ENCODE results near the gene SLC38A10.
"Not testable (repeated sequence)": the region's sequence is repeated elsewhere in the genome, so short reads cannot be mapped to it uniquely, and the experiment has no call there.

The SLC38A10 gene

GRCh38 chr17:81313776-81314397 lies 18.8 kb upstream of the SLC38A10 start:
- DNase-seq: no peak

GRCh38 chr17:81312624-81313325 lies 17.7 kb upstream of the SLC38A10 start:
- DNase-seq: no peak

- DNase-seq: no peak
Measured at GRCh38 chr17:81311946-81312345, 16.8 kb upstream of the SLC38A10 start.

- no peak for DNase-seq
Measured at GRCh38 chr17:81310949-81311550, 15.9 kb upstream of the SLC38A10 start.

- DNase-seq: no peak
Measured at GRCh38 chr17:81309859-81310839, 15.0 kb upstream of the SLC38A10 start.

GRCh38 chr17:81309140-81309858 lies 14.2 kb upstream of the SLC38A10 start:
- peak in 27 of 56 donors; percentile 5 to 66 (median 26) for DNase-seq

- DNase-seq: not testable (repeated sequence)
Measured at GRCh38 chr17:81308784-81309139, 13.7 kb upstream of the SLC38A10 start.

GRCh38 chr17:81307636-81308560 lies 12.8 kb upstream of the SLC38A10 start:
- no peak for DNase-seq

- DNase-seq: no peak
Measured at GRCh38 chr17:81306898-81307510, 11.9 kb upstream of the SLC38A10 start.

- DNase-seq: no peak
Measured at GRCh38 chr17:81306491-81306890, 11.4 kb upstream of the SLC38A10 start.

GRCh38 chr17:81305051-81305630 lies 10.0 kb upstream of the SLC38A10 start:
- no peak for DNase-seq

GRCh38 chr17:81304196-81305015 lies 9.3 kb upstream of the SLC38A10 start:
- DNase-seq: no peak

- DNase-seq: no peak
Measured at GRCh38 chr17:81303385-81303784, 8.3 kb upstream of the SLC38A10 start.

GRCh38 chr17:81302861-81303333 lies 7.8 kb upstream of the SLC38A10 start:
- peak in 1 of 56 donors; percentile 11 for DNase-seq

GRCh38 chr17:81302324-81302723 lies 7.2 kb upstream of the SLC38A10 start:
- no peak for DNase-seq

GRCh38 chr17:81301195-81302144 lies 6.4 kb upstream of the SLC38A10 start:
- no peak for DNase-seq

Data from nucleus accumbens (tissue), 56 donors.